GM23248 (cell line): ENCODE measurements around the gene PCDHA2. TPM values are rescaled to one million over a fixed set of nuclear protein-coding genes. Genes with fewer than 3 reads are reported as not detected.
"Not testable (repeated sequence)": the region's sequence is repeated elsewhere in the genome, so short reads cannot be mapped to it uniquely, and the experiment has no call there.

Experiments
- DNase-seq: peaks from one replicate; pipeline ENCODE4 v3.0.0-alpha.2; 2015
- H2AFZ ChIP-seq: fragments of 200-600 bp; sonication (generic); 2 replicates; pipeline ENCODE4 v1.6.1; 2016; ENCODE audit warnings: antibody characterized with exemption
- H3F3A ChIP-seq: fragments of 200-600 bp; sonication (generic); 2 replicates; pipeline ENCODE4 v1.6.1; 2016; ENCODE audit warnings: mild to moderate bottlenecking, antibody characterized with exemption, mixed run types; ENCODE audit not compliant: insufficient read depth
- H3K27ac ChIP-seq: fragments of 200-600 bp; sonication (generic); 2 replicates; pipeline ENCODE4 v1.5.1; 2016; ENCODE audit warnings: mild to moderate bottlenecking
- H3K27me3 ChIP-seq: fragments of 200-600 bp; sonication (generic); replicated peaks from 2 replicates; pipeline ENCODE4 v1.6.1; 2016; ENCODE audit warnings: mild to moderate bottlenecking; ENCODE audit not compliant: insufficient read depth
- H3K36me3 ChIP-seq: fragments of 200-600 bp; sonication (generic); 2 replicates; pipeline ENCODE4 v1.6.1; 2016; ENCODE audit warnings: low read depth, mild to moderate bottlenecking
- H3K4me1 ChIP-seq: fragments of 200-600 bp; sonication (generic); 2 replicates; pipeline ENCODE4 v1.6.1; 2016; ENCODE audit warnings: mild to moderate bottlenecking; ENCODE audit not compliant: insufficient read depth
- H3K4me2 ChIP-seq: fragments of 200-600 bp; sonication (generic); one replicate; pipeline ENCODE4 v1.6.1; 2016; ENCODE audit warnings: mild to moderate bottlenecking; ENCODE audit not compliant: unreplicated experiment
- H3K4me3 ChIP-seq: fragments of 200-600 bp; sonication (generic); 2 replicates; pipeline ENCODE4 v1.5.1; 2016; ENCODE audit warnings: mild to moderate bottlenecking
- H3K79me2 ChIP-seq: fragments of 200-600 bp; sonication (generic); 2 replicates; pipeline ENCODE4 v1.6.1; 2016; ENCODE audit warnings: mild to moderate bottlenecking; ENCODE audit not compliant: insufficient read depth
- H3K9ac ChIP-seq: fragments of 200-600 bp; sonication (generic); 2 replicates; pipeline ENCODE4 v1.6.1; 2016; ENCODE audit warnings: mild to moderate bottlenecking
- H3K9me2 ChIP-seq: fragments of 200-600 bp; sonication (generic); 2 replicates; pipeline ENCODE4 v1.6.1; 2016; ENCODE audit warnings: mixed run types, mild to moderate bottlenecking, moderate library complexity; ENCODE audit not compliant: insufficient read depth
- H3K9me3 ChIP-seq: fragments of 200-600 bp; sonication (generic); one replicate; pipeline ENCODE4 v1.6.1; 2017; ENCODE audit warnings: low read depth
- H4K20me1 ChIP-seq: fragments of 200-600 bp; sonication (generic); 2 replicates; pipeline ENCODE4 v1.6.0; 2016; ENCODE audit not compliant: insufficient read depth
- EZH2 ChIP-seq: fragments of 200-600 bp; sonication (generic); IDR thresholded peaks from 2 replicates; pipeline ENCODE4 v1.6.1; 2018; ENCODE audit warnings: antibody characterized with exemption, mild to moderate bottlenecking; ENCODE audit not compliant: insufficient read depth, poor library complexity, severe bottlenecking
- EZH2phosphoT487 ChIP-seq: fragments of 200-600 bp; sonication (generic); IDR thresholded peaks from 2 replicates; pipeline ENCODE4 v1.6.1; 2018; ENCODE audit warnings: antibody characterized with exemption, moderate library complexity, mild to moderate bottlenecking, low read depth; ENCODE audit not compliant: insufficient read depth
- WGBS, 2 experiments: methylation state at CpG; one replicate each; pipeline ENCODE4 v1.1.6; 2015 to 2017; ENCODE audit warnings: low lambda C conversion rate in 2 of 2, low coverage in 1 of 2; ENCODE audit errors: missing lambda C conversion rate in 2 of 2; 5-methylcytosine and 5-hydroxymethylcytosine counted together
- in situ Hi-C: fragments of 300-500 bp; cut with MboI; formaldehyde crosslinking; loops from 2 replicates; pipeline ENCODE4 v1.15.0; 2020
- polyA plus RNA-seq: library from polyadenylated mRNA; unstranded; fragments of >200 nt; fragmentation: Nextera tagmentation; extraction: Ambion mirVana; gene quantifications from 2 replicates; pipeline ENCODE4 v1.2.1, GENCODE V29; 2016
- total RNA-seq: library from RNA; depleted of rRNA; stranded (reverse); fragments of >200 nt; shearing (Covaris generic); gene quantifications from 2 replicates; pipeline ENCODE4 v1.2.3, GENCODE V29; 2014

Gene PCDHA2
- total and polyA plus RNA-seq, 2 experiments from 2014 or later, result 0.06 TPM; not detected in 1

- no peaks in the 10 kb centered on the region for H3K9me3 ChIP-seq
- no peaks in the 10 kb centered on the region for H3K9me2 ChIP-seq
- TF ChIP-seq EZH2 (no peak), EZH2phosphoT487 (no peak)
- H3K27ac ChIP-seq, result no peak overlapping the region
- no peaks in the 10 kb centered on the region for H3K4me1 ChIP-seq
- H3F3A ChIP-seq, result no peaks in the 10 kb centered on the region
- no peak overlapping the region for H3K4me2 ChIP-seq
- H3K79me2 ChIP-seq, result no peaks in the 10 kb centered on the region
- DNase-seq, result no peak
- H3K4me3 ChIP-seq, result no peak overlapping the region
- in situ Hi-C loops, result no loop called here
- H4K20me1 ChIP-seq, result no peaks in the 10 kb centered on the region
- no peak overlapping the region for H3K9ac ChIP-seq
- H3K27me3 ChIP-seq, result no peaks in the 10 kb centered on the region
- no peak overlapping the region for H2AFZ ChIP-seq
- H3K36me3 ChIP-seq, result no peaks in the 10 kb centered on the region
- 26 to 30% methylated on average over 2 of the region's 2 CpGs for WGBS, 2 experiments
Measured at GRCh38 chr5:140791089-140791488, 3.6 kb upstream of the PCDHA2 start.

- H3F3A ChIP-seq, result no peaks in the 10 kb centered on the region
- no peak overlapping the region for H3K27ac ChIP-seq
- no peaks in the 10 kb centered on the region for H3K27me3 ChIP-seq
- no peak overlapping the region for H2AFZ ChIP-seq
- H3K4me1 ChIP-seq, result no peaks in the 10 kb centered on the region
- no peak overlapping the region for H3K4me2 ChIP-seq
- no peak overlapping the region for H3K9ac ChIP-seq
- H4K20me1 ChIP-seq, result no peaks in the 10 kb centered on the region
- H3K79me2 ChIP-seq, result no peaks in the 10 kb centered on the region
- H3K4me3 ChIP-seq, result no peak overlapping the region
- peak; percentile 26 for DNase-seq
- 7 to 11% methylated on average over 15 of the region's 15 CpGs for WGBS, 2 experiments
- H3K36me3 ChIP-seq, result no peaks in the 10 kb centered on the region
- H3K9me2 ChIP-seq, result no peaks in the 10 kb centered on the region
- TF ChIP-seq EZH2phosphoT487, result no peak
- no peak for TF ChIP-seq EZH2
- H3K9me3 ChIP-seq, result no peaks in the 10 kb centered on the region
- in situ Hi-C loops, result no loop called here
Measured at GRCh38 chr5:140795259-140795641, 598 bp downstream of the PCDHA2 start.

DNA sequence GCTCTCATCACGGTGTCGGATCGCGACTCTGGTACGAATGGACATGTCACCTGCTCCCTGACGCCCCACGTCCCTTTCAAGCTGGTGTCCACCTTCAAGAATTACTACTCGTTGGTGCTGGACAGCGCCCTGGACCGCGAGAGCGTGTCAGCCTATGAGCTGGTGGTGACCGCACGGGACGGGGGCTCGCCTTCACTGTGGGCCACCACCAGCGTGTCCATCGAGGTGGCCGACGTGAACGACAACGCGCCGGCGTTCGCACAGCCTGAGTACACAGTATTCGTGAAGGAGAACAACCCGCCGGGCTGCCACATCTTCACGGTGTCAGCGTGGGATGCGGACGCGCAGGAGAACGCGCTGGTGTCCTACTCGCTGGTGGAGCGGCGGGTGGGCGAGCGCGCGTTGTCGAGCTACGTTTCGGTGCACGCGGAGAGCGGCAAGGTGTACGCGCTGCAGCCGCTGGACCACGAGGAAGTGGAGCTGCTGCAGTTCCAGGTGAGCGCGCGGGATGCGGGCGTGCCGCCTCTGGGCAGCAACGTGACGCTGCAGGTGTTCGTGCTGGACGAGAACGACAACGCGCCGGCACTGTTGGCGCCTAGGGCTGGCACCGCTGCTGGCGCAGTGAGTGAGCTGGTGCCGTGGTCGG is 1.5 kb downstream of the PCDHA2 start:
- H3K27me3 ChIP-seq, H4K20me1 ChIP-seq, H3K4me2 ChIP-seq, H3K79me2 ChIP-seq, H3K9ac ChIP-seq, DNase-seq, H3K9me3 ChIP-seq, H3K4me3 ChIP-seq, H3K4me1 ChIP-seq, H3K9me2 ChIP-seq, H3K36me3 ChIP-seq, H2AFZ ChIP-seq, H3F3A ChIP-seq, H3K27ac ChIP-seq, in situ Hi-C loops: not testable (repeated sequence)
- WGBS, 2 experiments, result 54 to 57% methylated on average over 59 to 72 of the region's 72 CpGs

- H3K9ac ChIP-seq, result no peak overlapping the region
- H3K36me3 ChIP-seq, result no peaks in the 10 kb centered on the region
- H4K20me1 ChIP-seq, result no peaks in the 10 kb centered on the region
- H3K4me3 ChIP-seq, result no peak overlapping the region
- H3K4me1 ChIP-seq, result no peaks in the 10 kb centered on the region
- H3K9me2 ChIP-seq, result no peaks in the 10 kb centered on the region
- no peaks in the 10 kb centered on the region for H3K9me3 ChIP-seq
- in situ Hi-C loops, result no loop called here
- DNase-seq, result no peak
- no peak for TF ChIP-seq EZH2
- TF ChIP-seq EZH2phosphoT487, result no peak
- WGBS, 2 experiments, result 53 to 62% methylated on average over 38 to 39 of the region's 39 CpGs
- no peak overlapping the region for H2AFZ ChIP-seq
- H3K4me2 ChIP-seq, result no peak overlapping the region
- H3K27ac ChIP-seq, result no peak overlapping the region
- H3K27me3 ChIP-seq, result no peaks in the 10 kb centered on the region
- no peaks in the 10 kb centered on the region for H3F3A ChIP-seq
- no peaks in the 10 kb centered on the region for H3K79me2 ChIP-seq
Measured at GRCh38 chr5:140796718-140797095, 2.1 kb downstream of the PCDHA2 start.
